Daoy (cell line): Measurements from ENCODE around the gene CERS6. TPM values are rescaled to one million over a fixed set of nuclear protein-coding genes. Genes with fewer than 3 reads are reported as not detected.

Experiments
- DNase-seq: peaks from one replicate; pipeline ENCODE4 v3.0.0-alpha.2; 2015; ENCODE audit warnings: low read depth
- total RNA-seq: library from RNA; depleted of rRNA; stranded (reverse); fragments of >200 nt; shearing (Covaris generic); gene quantifications from 2 replicates; pipeline ENCODE4 v1.2.3, GENCODE V29; 2014

Gene CERS6
- total RNA-seq, 1 experiment from 2014 or later: 16.4 TPM

GRCh38 chr2:168702579-168702978 lies 246.5 kb downstream of the CERS6 start:
- DNase-seq: no peak

GRCh38 chr2:168703926-168704325 lies 247.9 kb downstream of the CERS6 start:
- DNase-seq: no peak

GRCh38 chr2:168705534-168706470 lies 249.7 kb downstream of the CERS6 start:
- DNase-seq: no peak

- no peak for DNase-seq
Observed at GRCh38 chr2:168706806-168707205, 250.7 kb downstream of the CERS6 start.

GRCh38 chr2:168708080-168708479 lies 252.0 kb downstream of the CERS6 start:
- no peak for DNase-seq

GRCh38 chr2:168710754-168711467 lies 254.8 kb downstream of the CERS6 start:
- no peak for DNase-seq

- no peak for DNase-seq
Observed at GRCh38 chr2:168712053-168712452, 256.0 kb downstream of the CERS6 start.

- DNase-seq: no peak
Observed at GRCh38 chr2:168713325-168713724, 257.3 kb downstream of the CERS6 start.

- no peak for DNase-seq
Observed at GRCh38 chr2:168715849-168716248, 259.8 kb downstream of the CERS6 start.

GRCh38 chr2:168716839-168717238 lies 260.8 kb downstream of the CERS6 start:
- no peak for DNase-seq

GRCh38 chr2:168717790-168718502 lies 261.9 kb downstream of the CERS6 start:
- DNase-seq: no peak

- no peak for DNase-seq
Observed at GRCh38 chr2:168718622-168719021, 262.6 kb downstream of the CERS6 start.

GRCh38 chr2:168719446-168719845 lies 263.4 kb downstream of the CERS6 start:
- no peak for DNase-seq

GRCh38 chr2:168722592-168722991 lies 266.5 kb downstream of the CERS6 start:
- DNase-seq: no peak

- DNase-seq: no peak
Observed at GRCh38 chr2:168723275-168723899, 267.3 kb downstream of the CERS6 start.

- no peak for DNase-seq
Observed at GRCh38 chr2:168726375-168726774, 270.3 kb downstream of the CERS6 start.

GRCh38 chr2:168727904-168728470 lies 271.9 kb downstream of the CERS6 start:
- DNase-seq: no peak

GRCh38 chr2:168729455-168729854 lies 273.4 kb downstream of the CERS6 start:
- DNase-seq: no peak

- peak; percentile 16 for DNase-seq
Observed at GRCh38 chr2:168730344-168730743, 274.3 kb downstream of the CERS6 start.

GRCh38 chr2:168731002-168731401 lies 274.9 kb downstream of the CERS6 start:
- DNase-seq: no peak

GRCh38 chr2:168731616-168732015 lies 275.5 kb downstream of the CERS6 start:
- DNase-seq: peak; percentile 34
